Measurements from ENCODE around the gene ANAPC7. TPM values are rescaled to one million over a fixed set of nuclear protein-coding genes. Genes with fewer than 3 reads are reported as not detected.
"Not testable (repeated sequence)": the region's sequence is repeated elsewhere in the genome, so short reads cannot be mapped to it uniquely, and the experiment has no call there.

The ANAPC7 gene
- total and polyA plus RNA-seq, 9 of the 15 experiments (the other 6 are each of a cell fraction or from before 2014, with no cell fraction given), result 46.7 to 158 (median 109) TPM

- WGBS (ENCODE audit: insufficient coverage, low coverage, missing lambda C conversion rate), result 96% methylated on average over 15 of the region's 15 CpGs
- Histone ChIP-seq H3K27me3 (ENCODE audit: control insufficient read depth in 2 of 2, insufficient read depth in 2 of 2, low read length in 2 of 2) (no peaks in the 10 kb centered on the region), H3K9me3 (replicated peaks; ENCODE audit: control insufficient read depth, insufficient read depth, low read depth, low read length) (no peaks in the 10 kb centered on the region), H4K20me1 (replicated peaks; ENCODE audit: control insufficient read depth, insufficient read depth, low read length) (0 out of 2 replicates have a peak, but pooled peaks cover 3% of the 10 kb centered on the region), H3K4me2 (ENCODE audit: insufficient read depth, low read length) (no peak overlapping the region), H3K4me3 (no peak overlapping the region), H3K36me3 (ENCODE audit: control insufficient read depth, insufficient read depth, low read length) (peaks cover 100% of the 10 kb centered on the region), H2AFZ (ENCODE audit: low read depth, low read length) (no peak overlapping the region), H3K27ac (ENCODE audit: extremely low read depth, low read depth, low read length) (no peak overlapping the region), H3K79me2 (ENCODE audit: control insufficient read depth, insufficient read depth, low read length) (no peaks in the 10 kb centered on the region), H3K9me1 (ENCODE audit: control insufficient read depth, insufficient read depth, low read length) (peaks cover 6% of the 10 kb centered on the region), H3K4me1 (replicated peaks in 1 of 2; ENCODE audit: control insufficient read depth in 2 of 2, insufficient read depth in 2 of 2, low read length in 2 of 2) (no peaks in the 10 kb centered on the region), H3K9ac (ENCODE audit: insufficient read depth in 1 of 2, low read depth in 2 of 2, low read length in 2 of 2) (no peak overlapping the region; a peak in 1 of 4 replicates)
- in situ Hi-C loops (cut with MboI) (no loop called here), intact Hi-C loops (cut with micrococcal nuclease) (no loop called here)
- no TSS peak for BruUV-seq (replicated peaks)
- no peak for DNase-seq (ENCODE audit: extremely low read depth in 1 of 4, low spot score in 3 of 4)
- CTCF ChIA-PET (ENCODE audit: low intra/inter-chr PET ratio), result no interaction called here
- no peak for FAIRE-seq
- ATAC-seq, result no peak
- POLR2A ChIA-PET, result interaction anchor here (0.6 to 1.6 kb wide), 4 partner anchors 10 to 48 kb away, joined by 3 to 6 read pairs (median 3); no protein-coding TSS in a partner anchor
- TF ChIP-seq BCL6 (CRISPR knock-in tag; IDR thresholded peaks at IDR 0.05) (no peak), ESRRB (CRISPR knock-in tag; IDR thresholded peaks at IDR 0.05; ENCODE audit: borderline replicate concordance) (no peak), PHF8 (IDR thresholded peaks at IDR 0.05; ENCODE audit: borderline replicate concordance, low read length) (no peak)
Observed at GRCh38 chr12:110342157-110342556, 61.4 kb downstream of the ANAPC7 start.

GRCh38 chr12:110340706-110341105, 62.8 kb downstream of the ANAPC7 start:
- ChIA-PET CTCF (ENCODE audit: low intra/inter-chr PET ratio) (no interaction called here), POLR2A (interaction anchor here (1.1 to 1.9 kb wide), 3 partner anchors 8 to 13 kb away, joined by 3 to 5 read pairs (median 4); no protein-coding TSS in a partner anchor)
- FAIRE-seq, result no peak
- 98% methylated on average over 18 of the region's 18 CpGs for WGBS (ENCODE audit: insufficient coverage, low coverage, missing lambda C conversion rate)
- H3K9me3 ChIP-seq (replicated peaks; ENCODE audit: control insufficient read depth, insufficient read depth, low read depth, low read length), result no peaks in the 10 kb centered on the region
- peaks cover 100% of the 10 kb centered on the region for H3K36me3 ChIP-seq (ENCODE audit: control insufficient read depth, insufficient read depth, low read length)
- intact Hi-C loops (cut with micrococcal nuclease), result no loop called here
- TF ChIP-seq POLR2G (IDR thresholded peaks at IDR 0.05; ENCODE audit: low read depth, low read length) (0 out of 2 replicates have a peak, but pooled peaks have one; percentile 30), RBM22 (IDR thresholded peaks at IDR 0.05; ENCODE audit: low read depth, low read length, poor library complexity, severe bottlenecking) (peak; percentile 23), ZNF12 (CRISPR knock-in tag; IDR thresholded peaks at IDR 0.05) (no peak)
- ATAC-seq, result no peak
- H3K4me3 ChIP-seq, result no peak overlapping the region
- peak overlapping the region in 1 of 2 experiments; percentile 47; a peak in 1 of 4 replicates for H3K9ac ChIP-seq (ENCODE audit: insufficient read depth in 1 of 2, low read depth in 2 of 2, low read length in 2 of 2)
- H4K20me1 ChIP-seq (replicated peaks; ENCODE audit: control insufficient read depth, insufficient read depth, low read length), result 0 out of 2 replicates have a peak, but pooled peaks cover 3% of the 10 kb centered on the region
- no peak overlapping the region for H2AFZ ChIP-seq (ENCODE audit: low read depth, low read length)
- no peak overlapping the region for H3K27ac ChIP-seq (ENCODE audit: extremely low read depth, low read depth, low read length)
- no peak for DNase-seq (ENCODE audit: extremely low read depth in 1 of 4, low spot score in 3 of 4)
- H3K4me1 ChIP-seq (replicated peaks in 1 of 2; ENCODE audit: control insufficient read depth in 2 of 2, insufficient read depth in 2 of 2, low read length in 2 of 2), result no peaks in the 10 kb centered on the region
- H3K9me1 ChIP-seq (ENCODE audit: control insufficient read depth, insufficient read depth, low read length), result peaks cover 6% of the 10 kb centered on the region
- no peaks in the 10 kb centered on the region for H3K27me3 ChIP-seq (ENCODE audit: control insufficient read depth in 2 of 2, insufficient read depth in 2 of 2, low read length in 2 of 2)
- no TSS peak for BruUV-seq (replicated peaks)
- no peaks in the 10 kb centered on the region for H3K79me2 ChIP-seq (ENCODE audit: control insufficient read depth, insufficient read depth, low read length)
- no peak overlapping the region for H3K4me2 ChIP-seq (ENCODE audit: insufficient read depth, low read length)
- in situ Hi-C loops (cut with MboI), result no loop called here

DNA sequence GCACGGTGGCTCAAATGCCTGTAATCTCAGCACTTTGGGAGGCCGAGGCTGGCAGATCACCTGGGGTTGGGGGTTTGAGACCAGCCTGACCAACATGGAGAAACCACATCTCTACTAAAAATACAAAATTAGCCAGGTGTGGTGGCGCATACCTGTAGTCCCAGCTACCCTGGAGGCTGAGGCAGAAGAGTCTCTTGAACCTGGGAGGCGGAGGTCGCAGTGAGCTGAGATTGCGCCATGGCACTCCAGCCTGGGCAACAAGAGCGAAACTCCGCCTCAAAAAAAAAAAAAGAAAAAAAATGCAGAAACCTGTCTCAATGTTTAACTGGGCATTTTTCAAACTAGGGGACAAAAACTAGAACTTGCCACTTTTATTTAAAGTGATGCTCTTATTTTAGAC, 63.2 kb downstream of the ANAPC7 start:
- H4K20me1 ChIP-seq (replicated peaks; ENCODE audit: control insufficient read depth, insufficient read depth, low read length); H3K4me3 ChIP-seq; FAIRE-seq; H3K9me1 ChIP-seq (ENCODE audit: control insufficient read depth, insufficient read depth, low read length); DNase-seq (ENCODE audit: extremely low read depth in 1 of 4, low spot score in 3 of 4); ATAC-seq; CTCF ChIA-PET (ENCODE audit: low intra/inter-chr PET ratio); H3K9me3 ChIP-seq (replicated peaks; ENCODE audit: control insufficient read depth, insufficient read depth, low read depth, low read length); H3K79me2 ChIP-seq (ENCODE audit: control insufficient read depth, insufficient read depth, low read length); in situ Hi-C loops (cut with MboI); H3K27ac ChIP-seq (ENCODE audit: extremely low read depth, low read depth, low read length); BruUV-seq (replicated peaks); H3K4me1 ChIP-seq (replicated peaks in 1 of 2; ENCODE audit: control insufficient read depth in 2 of 2, insufficient read depth in 2 of 2, low read length in 2 of 2); H3K27me3 ChIP-seq (ENCODE audit: control insufficient read depth in 2 of 2, insufficient read depth in 2 of 2, low read length in 2 of 2); intact Hi-C loops (cut with micrococcal nuclease); H3K4me2 ChIP-seq (ENCODE audit: insufficient read depth, low read length); H2AFZ ChIP-seq (ENCODE audit: low read depth, low read length): not testable (repeated sequence)
- POLR2A ChIA-PET, result interaction anchor here (1.1 to 1.9 kb wide), 4 partner anchors 9 to 14 kb away, joined by 3 to 5 read pairs (median 4); no protein-coding TSS in a partner anchor
- Histone ChIP-seq H3K36me3 (ENCODE audit: control insufficient read depth, insufficient read depth, low read length) (peaks cover 100% of the 10 kb centered on the region), H3K9ac (ENCODE audit: insufficient read depth in 1 of 2, low read depth in 2 of 2, low read length in 2 of 2) (peak overlapping the region in 1 of 2 experiments; percentile 47; a peak in 1 of 4 replicates)
- 98% methylated on average over 8 of the region's 8 CpGs for WGBS (ENCODE audit: insufficient coverage, low coverage, missing lambda C conversion rate)
